Panc1 (cell line): Measurements from ENCODE around the gene KLC1.

ENCODE experiments used
- CTCF ChIP-seq: fragments of 450-650 bp; IDR thresholded peaks from 2 replicates; pipeline ENCODE4 v1.5.1; 2017; ENCODE audit warnings: mild to moderate bottlenecking
- POLR2AphosphoS5 ChIP-seq: IDR thresholded peaks from 2 replicates; pipeline ENCODE4 v1.6.1; 2012; ENCODE audit warnings: mild to moderate bottlenecking, low read depth, low read length, moderate library complexity
- REST ChIP-seq, 2 experiments: IDR thresholded peaks; 2 replicates each; pipeline ENCODE4 v1.6.1; 2011 to 2012; ENCODE audit warnings: low read depth in 2 of 2, control low read depth in 1 of 2, low read length in 1 of 2, mild to moderate bottlenecking in 1 of 2, moderate library complexity in 1 of 2; ENCODE audit not compliant: insufficient read depth in 1 of 2
- SIN3A ChIP-seq: IDR thresholded peaks from 2 replicates; pipeline ENCODE4 v1.6.1; 2012; ENCODE audit warnings: low read depth, mild to moderate bottlenecking, low read length, moderate library complexity, borderline replicate concordance; ENCODE audit not compliant: insufficient read depth
- TCF7L2 ChIP-seq: IDR thresholded peaks from 2 replicates; pipeline ENCODE4 v1.6.1; 2011; ENCODE audit warnings: mild to moderate bottlenecking, low read depth, low read length, inconsistent platforms

GRCh38 chr14:103700753-103701490, 71.9 kb downstream of the KLC1 start:
- TF ChIP-seq REST (IDR thresholded peaks at IDR 0.05; ENCODE audit: insufficient read depth in 1 of 2, low read depth in 2 of 2, low read length in 1 of 2) (no peak), CTCF (no peak), POLR2AphosphoS5 (no peak), SIN3A (no peak), TCF7L2 (no peak)
